NOMO-1 treated with dmso at 0.1 percent for 144 hours (cell line): Measurements from ENCODE around the gene AMOTL2.

Experiments
- DNase-seq: peaks from one replicate; lab custom pipeline; 2025; ENCODE audit not compliant: unreplicated experiment; lab: John Stamatoyannopoulos, UW

The AMOTL2 gene

DNA sequence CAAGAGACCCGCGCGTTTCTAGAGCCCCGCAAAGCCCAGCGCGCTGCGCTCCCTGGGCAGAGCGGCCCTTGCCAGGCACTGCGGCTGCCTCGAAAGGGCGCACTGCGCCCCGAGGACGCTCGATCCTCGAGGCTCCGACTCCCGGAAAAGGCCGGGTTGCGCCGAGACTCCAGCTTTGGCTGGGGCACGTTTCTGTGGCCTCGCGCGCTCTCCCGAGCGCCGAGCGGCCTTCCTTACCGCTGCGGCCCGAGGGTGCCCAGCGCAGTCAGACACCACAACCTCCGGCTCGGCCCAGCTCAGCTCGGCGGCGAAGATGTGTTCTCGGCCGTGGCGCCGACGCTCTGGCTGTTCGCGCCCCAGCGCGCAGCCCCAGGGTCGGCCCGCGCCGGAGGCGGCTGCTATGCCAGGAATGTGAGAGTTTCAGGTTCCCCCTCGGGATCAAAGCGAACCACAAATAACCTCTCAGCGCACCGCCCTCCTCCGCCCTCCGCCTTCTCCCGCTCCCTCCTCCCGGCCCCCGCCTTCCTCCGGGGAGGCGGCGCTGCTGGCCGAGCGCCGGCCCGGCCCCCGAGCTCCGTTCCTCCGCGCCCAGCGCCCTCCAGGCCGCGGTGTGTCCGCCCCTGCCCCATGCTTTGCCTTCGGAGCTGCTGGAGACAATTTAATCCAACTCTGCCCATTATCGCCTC, at the start of gene AMOTL2:
Gene AMOTL2, minus strand, starts transcription at position 343 of the 686 bp plus-strand sequence. CDS start 3,014 bp downstream, outside the sequence.
- DNase-seq, result peak; percentile 55

DNA sequence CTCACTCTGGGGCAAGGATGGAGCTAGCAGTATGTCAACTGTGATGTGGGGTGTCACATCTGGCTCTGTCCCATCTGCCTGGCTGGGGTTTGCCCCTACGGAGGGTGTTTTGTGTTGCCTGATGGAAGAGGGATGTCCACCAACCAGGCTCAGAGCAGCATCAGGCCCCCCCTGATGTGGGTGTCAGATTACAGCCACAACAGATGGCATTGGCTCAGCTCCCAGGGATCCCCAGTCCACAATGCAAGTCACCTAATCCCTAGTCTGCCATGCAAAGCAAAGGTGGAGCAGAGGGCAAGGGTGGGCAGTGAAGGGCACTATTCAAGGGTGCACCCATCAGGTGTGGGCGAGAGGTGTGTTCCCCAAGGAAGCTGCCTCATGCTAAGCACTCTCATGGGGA, 48.9 kb upstream of the AMOTL2 start:
- no peak for DNase-seq

GRCh38 chr3:134419960-134420321, 45.7 kb upstream of the AMOTL2 start:
- no peak for DNase-seq

GRCh38 chr3:134419214-134419959, 45.1 kb upstream of the AMOTL2 start:
- DNase-seq, result no peak

- no peak for DNase-seq
Measured at GRCh38 chr3:134409041-134409440, 34.8 kb upstream of the AMOTL2 start.

DNA sequence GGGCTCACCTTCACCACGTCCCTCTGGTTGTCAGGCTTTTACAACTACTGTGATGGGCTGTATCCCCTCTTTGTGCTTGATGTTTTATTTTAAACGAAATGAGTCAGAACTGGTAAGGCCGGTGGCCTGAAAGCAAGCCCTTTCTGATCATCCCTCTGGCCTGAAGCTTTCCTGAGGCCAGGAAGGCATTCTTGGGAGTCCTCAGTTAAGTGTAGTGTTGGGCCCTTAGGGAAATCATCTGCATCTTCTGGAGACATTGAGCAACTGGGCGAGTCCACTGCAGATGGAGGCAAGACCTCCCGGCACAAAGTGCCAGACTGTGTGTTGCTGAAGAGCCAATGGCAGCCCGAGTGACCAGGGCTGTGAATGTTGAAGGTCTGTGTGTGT, 33.0 kb upstream of the AMOTL2 start:
- no peak for DNase-seq

GRCh38 chr3:134406331-134407238, 32.3 kb upstream of the AMOTL2 start:
- no peak for DNase-seq

GRCh38 chr3:134404366-134404885, 30.2 kb upstream of the AMOTL2 start:
- no peak for DNase-seq

DNA sequence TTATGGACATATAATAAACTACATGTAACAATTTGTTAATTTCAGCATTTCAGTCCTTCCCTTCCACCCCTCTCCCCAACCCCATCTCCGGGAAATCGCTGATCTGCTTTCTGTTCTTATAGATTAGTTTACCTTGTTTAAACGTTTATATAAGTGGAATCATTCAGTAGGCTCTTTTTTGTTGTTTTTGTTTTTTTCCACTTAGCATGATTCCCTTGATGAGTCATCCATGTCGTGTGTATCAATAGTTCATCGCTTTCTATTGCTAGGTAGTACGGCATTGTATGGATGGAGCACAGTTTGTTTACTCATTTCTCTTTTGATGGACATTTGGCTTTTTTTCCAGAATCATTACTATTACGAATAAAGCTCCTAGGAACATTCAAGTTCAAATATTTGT, 23.5 kb upstream of the AMOTL2 start:
- no peak for DNase-seq

DNA sequence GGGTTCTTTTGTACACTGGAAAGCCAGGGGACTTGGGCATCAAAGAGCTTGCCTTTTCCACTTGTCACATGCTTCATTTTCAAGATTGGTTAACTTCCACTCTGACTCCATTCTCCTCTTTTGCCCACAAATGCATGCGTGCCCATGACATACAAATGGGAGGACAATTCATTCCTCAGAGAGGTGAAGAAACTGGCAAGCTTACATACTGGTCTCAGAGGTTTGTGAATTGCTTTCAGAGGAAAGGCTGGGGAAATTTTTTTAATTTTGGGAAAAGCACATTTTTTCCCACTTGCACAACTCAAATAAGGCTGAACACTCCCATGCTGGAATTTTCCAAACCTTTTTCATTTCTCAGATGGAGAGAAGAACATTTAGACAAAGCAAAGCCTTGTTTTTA, 20.9 kb upstream of the AMOTL2 start:
- DNase-seq, result no peak

DNA sequence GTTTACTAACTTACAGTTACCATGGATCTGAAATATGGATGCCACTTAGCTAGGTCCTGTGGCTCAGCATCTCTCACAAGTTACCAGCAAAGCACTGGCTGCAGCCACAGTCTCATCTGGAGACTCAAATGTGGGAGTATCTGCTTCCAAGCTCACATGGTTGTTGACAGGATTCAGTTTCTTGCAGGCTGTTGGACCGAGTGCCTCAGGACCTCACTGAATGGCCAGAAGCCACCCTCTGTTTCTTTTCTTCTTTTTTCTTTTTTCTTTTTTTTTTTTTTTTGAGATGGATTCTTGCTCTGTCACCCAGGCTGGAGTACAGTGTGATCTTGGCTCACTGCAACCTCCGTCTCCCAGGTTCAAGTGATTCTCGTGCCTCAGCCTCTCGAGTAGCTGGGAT, 20.1 kb upstream of the AMOTL2 start:
- DNase-seq, result no peak

- no peak for DNase-seq
Measured at GRCh38 chr3:134393074-134393473, 18.8 kb upstream of the AMOTL2 start.

DNA sequence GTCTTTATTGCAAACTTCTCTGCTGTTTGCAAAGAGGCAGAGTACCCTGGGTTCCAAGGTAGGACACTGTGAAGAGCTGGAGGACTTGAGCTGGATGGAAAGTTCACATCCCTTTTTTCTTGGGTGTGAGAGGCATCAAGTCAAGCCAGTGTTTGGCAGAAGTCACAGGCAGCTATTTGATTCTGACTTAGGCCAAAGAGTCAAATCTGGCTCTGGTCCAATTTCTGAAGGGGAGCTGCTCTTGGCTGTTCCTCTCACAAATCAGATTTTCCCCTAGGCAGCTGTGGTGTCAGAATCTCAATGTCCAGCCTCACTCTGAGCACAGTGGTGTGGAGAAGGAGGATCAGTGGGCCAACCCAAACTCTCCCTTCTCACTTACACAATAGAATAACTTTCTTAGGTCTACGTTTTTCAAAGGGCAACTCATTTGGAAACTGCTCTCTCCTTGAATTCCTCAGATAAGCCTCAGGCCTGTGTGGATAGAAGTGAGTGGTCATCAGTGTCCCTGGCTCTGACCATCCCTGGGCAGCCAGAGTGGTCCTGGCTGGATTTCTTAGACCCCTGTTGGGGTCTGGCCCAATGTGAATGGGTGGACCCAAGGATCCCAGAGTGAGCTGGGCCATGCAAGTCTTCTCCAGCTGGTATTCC, 18.2 kb upstream of the AMOTL2 start:
- no peak for DNase-seq

DNA sequence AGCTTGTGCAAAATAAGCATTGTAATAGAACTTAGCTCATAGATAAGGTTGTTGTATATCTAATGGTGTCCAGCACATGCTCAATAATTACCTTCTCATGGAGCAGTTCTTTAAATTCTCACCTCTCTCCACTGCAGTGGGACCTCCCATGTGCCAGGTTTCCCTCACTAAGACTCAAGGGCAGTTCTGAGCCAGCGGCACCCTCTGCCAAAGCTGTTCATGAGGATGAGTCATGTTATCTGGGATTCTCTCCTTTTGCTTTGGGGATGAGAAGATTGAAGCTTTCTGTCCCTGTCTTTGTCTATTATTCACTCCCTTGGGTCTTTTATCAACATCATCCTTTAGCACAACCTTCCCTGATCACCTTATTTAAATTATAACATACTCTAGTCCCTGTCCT, 15.6 kb upstream of the AMOTL2 start:
- no peak for DNase-seq

- DNase-seq, result no peak
Measured at GRCh38 chr3:134388788-134389485, 14.7 kb upstream of the AMOTL2 start.

DNA sequence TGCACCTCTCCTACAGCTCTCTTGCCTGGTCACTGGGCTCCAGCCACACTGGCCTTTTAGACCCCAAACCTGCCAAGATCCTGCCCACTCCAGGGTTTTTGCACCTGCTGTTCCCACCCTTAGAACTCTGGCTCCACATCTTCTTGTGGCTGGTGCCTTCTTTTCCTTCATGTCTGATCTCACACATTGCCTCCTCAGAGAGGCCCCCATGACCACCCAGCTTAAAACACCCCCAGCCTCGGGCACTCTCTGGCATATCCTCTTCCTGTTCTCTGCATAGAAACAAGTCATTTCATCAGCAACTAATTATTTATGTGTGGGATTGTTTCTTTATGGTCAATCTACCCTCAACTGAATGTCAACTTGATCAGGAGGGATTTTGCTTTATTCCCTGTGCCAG, 14.0 kb upstream of the AMOTL2 start:
- DNase-seq, result no peak

GRCh38 chr3:134387293-134387692, 13.0 kb upstream of the AMOTL2 start:
- DNase-seq, result no peak

DNA sequence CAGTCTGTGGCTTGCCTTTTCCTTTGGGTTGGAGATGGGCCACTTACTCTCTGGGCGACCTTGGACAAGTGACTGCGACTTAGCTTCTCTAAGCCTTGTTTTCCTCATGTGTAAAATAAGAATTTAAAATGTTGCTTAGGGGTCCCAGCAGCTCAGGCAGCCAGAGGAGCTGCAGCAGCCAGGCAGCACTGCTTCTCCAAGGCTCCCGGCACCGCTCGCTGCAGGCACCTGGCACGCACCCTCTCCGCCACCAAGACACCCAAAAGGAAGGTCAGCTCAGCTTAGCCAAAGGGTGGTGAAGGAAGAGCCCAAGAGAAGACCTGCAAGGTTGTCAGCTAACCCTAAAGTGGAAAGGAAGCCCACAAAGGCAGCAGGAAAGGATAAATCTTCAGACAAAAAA, 10.7 kb upstream of the AMOTL2 start:
- no peak for DNase-seq

DNA sequence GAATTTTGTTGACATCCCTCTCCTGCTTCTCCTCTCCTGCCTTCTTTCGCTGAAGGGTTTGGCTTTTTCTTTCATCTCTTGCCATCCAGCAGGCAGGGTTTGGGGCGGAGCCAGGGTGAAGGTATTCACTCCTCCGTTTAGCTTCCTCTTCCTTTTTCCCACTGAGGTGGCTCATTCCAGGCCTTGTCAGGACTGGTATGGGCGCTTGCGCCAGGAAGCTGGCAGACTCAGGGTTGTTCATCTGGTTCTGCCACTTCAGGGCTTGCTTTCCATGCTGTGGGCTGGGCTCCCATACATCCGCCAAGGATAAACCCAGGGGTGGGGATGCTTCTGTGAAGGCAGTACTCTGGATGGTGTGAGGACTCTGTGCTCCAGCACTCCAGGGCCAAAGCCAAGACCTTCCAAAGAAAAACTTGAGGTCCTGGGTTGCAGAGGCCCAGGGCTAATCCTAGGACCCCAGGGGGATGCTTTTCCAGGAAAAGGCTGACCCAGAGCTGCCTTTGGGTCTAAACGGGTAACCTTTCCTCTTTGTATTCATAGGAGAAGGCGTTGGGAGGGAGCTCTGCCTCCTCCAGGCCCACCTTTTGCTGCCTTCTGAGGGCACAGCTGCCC, 7.7 kb upstream of the AMOTL2 start:
- no peak for DNase-seq

- no peak for DNase-seq
Measured at GRCh38 chr3:134381076-134381475, 6.8 kb upstream of the AMOTL2 start.
